ENCODE measurements around the gene ISM1. TPM values are rescaled to one million over a fixed set of nuclear protein-coding genes. Genes with fewer than 3 reads are reported as not detected.

ISM1 gene
- total RNA-seq, 4 donors from 2014 or later: 1.8 to 7.1 (median 4.0) TPM

DNA sequence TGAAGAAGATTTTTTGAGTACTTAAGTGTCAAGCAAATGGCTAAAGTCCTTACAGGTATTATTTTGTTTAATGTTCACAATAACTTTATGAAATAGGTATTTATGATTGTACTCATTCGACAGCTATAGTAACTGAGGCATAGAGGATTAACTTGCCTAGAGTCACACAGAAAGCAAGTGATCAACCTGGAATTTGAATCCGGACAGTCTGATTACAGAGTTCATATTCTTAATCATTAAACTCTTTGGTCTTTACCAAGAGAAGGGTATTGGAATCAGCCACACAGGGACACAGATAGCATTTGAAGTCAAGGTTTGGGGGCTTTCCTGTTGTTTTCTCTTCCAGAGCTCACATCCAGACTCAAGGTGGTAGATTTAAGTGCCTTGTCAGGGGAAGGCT, 69.7 kb downstream of the ISM1 start:
- intact Hi-C loops (cut with DNase I): no loop called here
- Histone ChIP-seq H3K27ac (replicated peaks in 1 of 4) (no peak overlapping the region), H3K4me3 (no peak overlapping the region), H3K4me1 (no peaks in the 10 kb centered on the region), H3K36me3 (peaks cover 0 to 5% (median 0%) of the 10 kb centered on the region in 4 donors), H3K9me3 (no peaks in the 10 kb centered on the region), H3K27me3 (no peaks in the 10 kb centered on the region)
- 100% methylated on average over 2 of the region's 2 CpGs for WGBS
- TF ChIP-seq POLR2A (IDR thresholded peaks at IDR 0.05; ENCODE audit: low read depth): no peak
- no peak for TF ChIP-seq POLR2AphosphoS5 (IDR thresholded peaks at IDR 0.05)
- TF ChIP-seq, protein P1, sequence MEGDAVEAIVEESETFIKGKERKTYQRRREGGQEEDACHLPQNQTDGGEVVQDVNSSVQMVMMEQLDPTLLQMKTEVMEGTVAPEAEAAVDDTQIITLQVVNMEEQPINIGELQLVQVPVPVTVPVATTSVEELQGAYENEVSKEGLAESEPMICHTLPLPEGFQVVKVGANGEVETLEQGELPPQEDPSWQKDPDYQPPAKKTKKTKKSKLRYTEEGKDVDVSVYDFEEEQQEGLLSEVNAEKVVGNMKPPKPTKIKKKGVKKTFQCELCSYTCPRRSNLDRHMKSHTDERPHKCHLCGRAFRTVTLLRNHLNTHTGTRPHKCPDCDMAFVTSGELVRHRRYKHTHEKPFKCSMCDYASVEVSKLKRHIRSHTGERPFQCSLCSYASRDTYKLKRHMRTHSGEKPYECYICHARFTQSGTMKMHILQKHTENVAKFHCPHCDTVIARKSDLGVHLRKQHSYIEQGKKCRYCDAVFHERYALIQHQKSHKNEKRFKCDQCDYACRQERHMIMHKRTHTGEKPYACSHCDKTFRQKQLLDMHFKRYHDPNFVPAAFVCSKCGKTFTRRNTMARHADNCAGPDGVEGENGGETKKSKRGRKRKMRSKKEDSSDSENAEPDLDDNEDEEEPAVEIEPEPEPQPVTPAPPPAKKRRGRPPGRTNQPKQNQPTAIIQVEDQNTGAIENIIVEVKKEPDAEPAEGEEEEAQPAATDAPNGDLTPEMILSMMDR (IDR thresholded peaks at IDR 0.05): no peak
- DNase-seq (ENCODE audit: extremely low spot score): no peak

DNA sequence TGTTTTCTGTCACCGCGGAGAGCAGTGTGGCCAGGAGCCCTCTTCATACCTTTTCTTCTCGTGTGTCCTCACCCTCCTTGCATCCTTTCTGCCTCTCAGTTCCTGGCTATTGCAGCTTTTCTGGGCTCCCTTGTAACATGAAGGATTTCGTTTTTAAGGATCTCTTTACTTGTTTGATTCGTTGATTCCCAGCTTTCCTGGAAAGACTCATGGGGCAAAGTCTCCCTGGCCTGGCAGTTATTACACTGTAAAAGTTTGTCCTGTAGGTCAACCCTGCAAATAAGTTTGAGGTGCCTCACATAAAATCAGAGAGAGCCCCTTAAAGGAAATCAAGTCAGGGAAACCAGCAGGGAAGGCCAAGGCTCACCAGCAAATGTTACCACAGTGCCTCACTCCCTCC, 70.1 kb downstream of the ISM1 start:
- H3K27ac ChIP-seq (replicated peaks in 1 of 4): no peak overlapping the region
- TF ChIP-seq, protein P1 (IDR thresholded peaks at IDR 0.05): no peak
- TF ChIP-seq EP300 (IDR thresholded peaks at IDR 0.05) (no peak), POLR2A (IDR thresholded peaks at IDR 0.05; ENCODE audit: low read depth) (no peak), POLR2AphosphoS5 (IDR thresholded peaks at IDR 0.05) (no peak)
- H3K9me3 ChIP-seq: no peaks in the 10 kb centered on the region
- no peaks in the 10 kb centered on the region for H3K4me1 ChIP-seq
- no peak for DNase-seq (ENCODE audit: extremely low spot score)
- no peak overlapping the region for H3K4me3 ChIP-seq
- H3K36me3 ChIP-seq: peaks cover 0 to 5% (median 0%) of the 10 kb centered on the region in 4 donors
- 83% methylated on average over 5 of the region's 5 CpGs for WGBS
- intact Hi-C loops (cut with DNase I): no loop called here
- H3K27me3 ChIP-seq: no peaks in the 10 kb centered on the region

DNA sequence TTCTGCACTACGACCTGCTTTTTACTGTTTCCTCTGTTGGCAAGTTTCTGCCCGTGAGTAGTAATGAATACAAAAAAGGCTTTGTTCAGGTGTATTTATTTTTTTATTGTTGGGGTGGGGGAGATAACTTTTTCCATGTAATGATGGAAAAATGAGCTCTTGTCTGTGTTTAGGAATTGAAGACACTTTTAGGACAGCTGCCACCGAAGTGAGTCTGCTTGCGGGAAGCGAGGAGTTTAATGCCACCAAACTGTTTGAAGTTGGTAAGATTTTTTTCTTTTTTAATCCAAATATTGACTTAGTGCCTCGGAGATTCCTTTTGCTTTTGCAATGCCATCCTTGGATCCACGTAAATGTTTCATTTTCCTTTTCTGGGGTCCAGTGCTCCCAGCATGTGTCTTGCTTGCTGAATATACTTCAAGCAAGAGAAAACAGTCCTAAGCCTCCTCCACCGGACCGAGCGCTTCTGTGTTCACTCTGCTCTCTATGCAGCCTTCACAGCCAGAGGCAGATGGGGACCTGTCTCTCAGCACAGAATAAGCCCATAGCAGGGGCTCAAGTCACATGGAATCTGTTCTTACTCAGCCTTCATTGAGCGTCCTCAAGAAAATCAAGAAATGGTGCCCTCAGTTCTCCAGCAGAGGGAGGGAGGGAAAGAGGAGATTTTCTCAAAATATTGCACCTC, 71.3 kb downstream of the ISM1 start:
- TF ChIP-seq POLR2AphosphoS5 (IDR thresholded peaks at IDR 0.05) (no peak), POLR2A (IDR thresholded peaks at IDR 0.05; ENCODE audit: low read depth) (no peak), EP300 (IDR thresholded peaks at IDR 0.05) (no peak)
- TF ChIP-seq, protein P1 (IDR thresholded peaks at IDR 0.05): no peak
- no peak for DNase-seq (ENCODE audit: extremely low spot score)
- H3K27me3 ChIP-seq: no peaks in the 10 kb centered on the region
- peaks cover 0 to 5% (median 0%) of the 10 kb centered on the region in 4 donors for H3K36me3 ChIP-seq
- no peak overlapping the region for H3K4me3 ChIP-seq
- intact Hi-C loops (cut with DNase I): no loop called here
- no peak overlapping the region for H3K27ac ChIP-seq (replicated peaks in 1 of 4)
- no peaks in the 10 kb centered on the region for H3K9me3 ChIP-seq
- WGBS: 73% methylated on average over 11 of the region's 11 CpGs
- no peaks in the 10 kb centered on the region for H3K4me1 ChIP-seq

DNA sequence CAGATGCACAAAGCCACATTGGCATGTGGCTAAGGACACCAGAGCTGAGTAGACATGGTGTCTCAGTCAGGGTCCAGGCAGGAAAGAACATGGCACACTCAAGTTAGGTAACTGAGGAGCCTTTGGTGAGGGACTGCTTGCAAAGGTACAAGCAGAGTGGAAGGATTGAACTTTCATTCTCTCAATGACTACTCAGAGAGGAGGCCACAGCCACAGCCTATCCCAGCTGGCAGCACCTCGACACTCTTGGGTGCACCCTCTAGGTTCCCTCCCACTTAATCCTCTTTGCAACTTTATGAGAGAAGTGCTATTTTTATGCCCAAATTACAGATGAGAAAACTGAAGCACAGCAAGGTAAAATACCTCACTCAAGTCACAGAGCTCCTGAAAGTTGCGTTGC, 73.4 kb downstream of the ISM1 start:
- Histone ChIP-seq H3K4me3 (no peak overlapping the region), H3K27me3 (no peaks in the 10 kb centered on the region), H3K9me3 (no peaks in the 10 kb centered on the region), H3K27ac (replicated peaks in 1 of 4) (no peak overlapping the region), H3K36me3 (no peaks in the 10 kb centered on the region), H3K4me1 (no peaks in the 10 kb centered on the region)
- intact Hi-C loops (cut with DNase I): no loop called here
- peak; percentile 83 for DNase-seq (ENCODE audit: extremely low spot score)
- 100% methylated on average over 2 of the region's 2 CpGs for WGBS
- TF ChIP-seq EP300 (IDR thresholded peaks at IDR 0.05) (no peak), POLR2AphosphoS5 (IDR thresholded peaks at IDR 0.05) (no peak), POLR2A (IDR thresholded peaks at IDR 0.05; ENCODE audit: low read depth) (no peak)
- TF ChIP-seq, protein P1 (IDR thresholded peaks at IDR 0.05): no peak

DNA sequence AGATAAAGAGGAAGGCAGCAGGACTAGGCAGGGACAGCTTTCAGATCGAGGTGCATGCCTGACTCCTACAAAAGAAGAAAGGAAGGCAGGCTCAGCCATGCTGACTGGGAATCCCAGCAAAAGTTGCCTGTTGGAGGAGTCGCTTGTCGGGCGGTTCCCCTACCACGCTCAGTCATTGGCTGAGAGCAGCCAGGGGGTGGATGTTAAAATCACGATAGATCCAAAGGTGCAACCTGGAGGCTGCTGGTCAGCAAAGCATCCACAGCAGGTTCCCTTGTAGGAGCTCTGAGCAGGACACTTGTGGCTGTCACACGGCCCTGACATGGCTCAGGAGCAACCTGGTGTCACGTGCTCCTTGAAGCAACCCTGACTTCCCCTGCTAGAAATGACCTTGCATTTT, 74.6 kb downstream of the ISM1 start:
- 74% methylated on average over 4 of the region's 8 CpGs for whole genome bisulfite sequencing
- intact Hi-C loops (cut with DNase I): no loop called here
- Histone ChIP-seq H3K4me1 (no peaks in the 10 kb centered on the region), H3K27ac (replicated peaks in 1 of 4) (no peak overlapping the region), H3K4me3 (no peak overlapping the region), H3K36me3 (no peaks in the 10 kb centered on the region), H3K27me3 (no peaks in the 10 kb centered on the region), H3K9me3 (no peaks in the 10 kb centered on the region)
- no peak for DNase-seq (ENCODE audit: extremely low spot score)
- TF ChIP-seq POLR2A (IDR thresholded peaks at IDR 0.05; ENCODE audit: low read depth) (no peak), POLR2AphosphoS5 (IDR thresholded peaks at IDR 0.05) (no peak), EP300 (IDR thresholded peaks at IDR 0.05) (no peak)
- TF ChIP-seq, protein P1 (IDR thresholded peaks at IDR 0.05): no peak

All from esophagus muscularis mucosa (tissue), 4 donors.